Measurements from ENCODE around the gene YJEFN3.

GRCh38 chr19:19568802-19569756, 40.4 kb downstream of the YJEFN3 start:
- TF ChIP-seq POLR2AphosphoS5 (IDR thresholded peaks at IDR 0.05; ENCODE audit: insufficient read depth in 1 of 2, low read depth in 1 of 2) (no peak), CTCF (IDR thresholded peaks at IDR 0.05) (no peak)

All from vagina (tissue), 2 donors.